Activated B cell treated with CpG ODN at 0.5 μM for 24 hours (primary cell): Measurements from ENCODE around the gene MCF2L2. TPM values are rescaled to one million over a fixed set of nuclear protein-coding genes. Genes with fewer than 3 reads are reported as not detected.

ENCODE experiments used
- ATAC-seq: fragments of 200-7000 bp; cut with Tn5 transposase; one replicate; pipeline ENCODE4 v1.10.0; 2021; ENCODE audit warnings: low read depth, mild to moderate bottlenecking, moderate library complexity
- CTCF ChIA-PET: fragments of 350-600 bp; sonication (Branson Sonifier 250); formaldehyde crosslinking; loops from one replicate; lab custom pipeline; 2021; ENCODE audit warnings: antibody characterized with exemption; lab: Charles Lee
- POLR2A ChIA-PET: fragments of 350-600 bp; sonication (Branson Sonifier 250); formaldehyde crosslinking; loops from one replicate; lab custom pipeline; 2021; ENCODE audit warnings: antibody characterized with exemption; lab: Charles Lee
- DNase-seq: peaks from one replicate; pipeline ENCODE4 v3.0.0; 2022
- H3K27ac Mint-ChIP-seq: one replicate; pipeline ENCODE4 v1.8.0; 2020; ENCODE audit warnings: mixed read lengths
- H3K27me3 Mint-ChIP-seq: one replicate; pipeline ENCODE4 v1.8.0; 2021; ENCODE audit warnings: mixed read lengths
- H3K36me3 Mint-ChIP-seq: one replicate; pipeline ENCODE4 v1.8.0; 2021; ENCODE audit warnings: low read depth, mixed read lengths
- H3K4me1 Mint-ChIP-seq: one replicate; pipeline ENCODE4 v1.8.0; 2021; ENCODE audit warnings: mixed read lengths
- H3K4me3 Mint-ChIP-seq: one replicate; pipeline ENCODE4 v1.8.0; 2020; ENCODE audit warnings: mild to moderate bottlenecking, mixed read lengths
- H3K9me3 Mint-ChIP-seq: one replicate; pipeline ENCODE4 v1.8.0; 2020; ENCODE audit warnings: mixed read lengths
- CTCF ChIP-seq: fragments of 200-600 bp; IDR thresholded peaks from one replicate; pipeline ENCODE4 v1.8.0; 2022; ENCODE audit warnings: antibody characterized with exemption, mild to moderate bottlenecking
- intact Hi-C: fragments of 100-400 bp; cut with micrococcal nuclease; formaldehyde crosslinking; loops from one replicate; pipeline ENCODE4 v1.15.1; 2024
- total RNA-seq: library from RNA; stranded (reverse); gene quantifications from 2 replicates; pipeline ENCODE4 v1.2.3, GENCODE V29; 2022

MCF2L2 gene
- total RNA-seq, 1 donor from 2014 or later: 2.4 TPM

- no peak for DNase-seq
- no peak overlapping the region for H3K4me3 Mint-ChIP-seq
- POLR2A ChIA-PET: no interaction called here
- H3K27ac Mint-ChIP-seq: no peak overlapping the region
- TF ChIP-seq CTCF: no peak
- CTCF ChIA-PET: no interaction called here
- no peaks in the 10 kb centered on the region for H3K9me3 Mint-ChIP-seq
- peaks cover 2% of the 10 kb centered on the region for H3K27me3 Mint-ChIP-seq
- H3K4me1 Mint-ChIP-seq: no peaks in the 10 kb centered on the region
- H3K36me3 Mint-ChIP-seq: no peaks in the 10 kb centered on the region
- intact Hi-C loops: no loop called here
- no peak for ATAC-seq
These were observed 88.8 kb downstream of the MCF2L2 start for GRCh38 chr3:183339461-183340086.

GRCh38 chr3:183338520-183338919 is 89.9 kb downstream of the MCF2L2 start:
- Mint-ChIP-seq H3K9me3 (no peaks in the 10 kb centered on the region), H3K4me1 (no peaks in the 10 kb centered on the region), H3K27me3 (no peaks in the 10 kb centered on the region), H3K36me3 (no peaks in the 10 kb centered on the region), H3K4me3 (no peak overlapping the region), H3K27ac (no peak overlapping the region)
- TF ChIP-seq CTCF: no peak
- no peak for DNase-seq
- CTCF ChIA-PET: no interaction called here
- intact Hi-C loops: no loop called here
- POLR2A ChIA-PET: no interaction called here
- ATAC-seq: no peak

DNA sequence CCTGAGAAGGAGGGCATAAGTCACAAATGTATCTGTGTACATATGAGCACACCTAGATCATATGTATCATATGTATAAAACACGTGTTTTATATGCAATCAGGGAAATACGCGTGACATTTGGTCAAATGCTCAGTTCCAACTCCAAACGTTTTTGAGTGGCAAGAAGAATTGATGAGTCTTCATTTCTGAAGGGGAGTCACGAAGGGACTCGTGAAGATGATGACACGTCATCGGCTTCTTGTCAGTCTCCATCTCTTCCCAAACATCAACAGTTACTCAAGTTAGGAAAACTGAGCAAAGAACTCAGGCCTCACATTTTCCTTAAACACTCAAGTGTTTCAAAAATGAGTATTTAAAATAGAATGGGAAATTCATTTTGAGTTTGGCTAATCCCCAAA is 95.9 kb downstream of the MCF2L2 start:
- no peak overlapping the region for H3K27ac Mint-ChIP-seq
- intact Hi-C loops: no loop called here
- H3K36me3 Mint-ChIP-seq: no peaks in the 10 kb centered on the region
- DNase-seq: no peak
- no peaks in the 10 kb centered on the region for H3K9me3 Mint-ChIP-seq
- no peak overlapping the region for H3K4me3 Mint-ChIP-seq
- ATAC-seq: no peak
- CTCF ChIA-PET: no interaction called here
- no peak for TF ChIP-seq CTCF
- peaks cover 4% of the 10 kb centered on the region for H3K27me3 Mint-ChIP-seq
- H3K4me1 Mint-ChIP-seq: no peaks in the 10 kb centered on the region
- POLR2A ChIA-PET: interaction anchor here (0.6 kb wide), 1 partner anchor 25 kb away, joined by 4 read pairs; no protein-coding TSS in a partner anchor

GRCh38 chr3:183331498-183331897 is 96.9 kb downstream of the MCF2L2 start:
- peaks cover 7% of the 10 kb centered on the region for H3K27me3 Mint-ChIP-seq
- ChIA-PET CTCF (no interaction called here), POLR2A (no interaction called here)
- DNase-seq (no peak), ATAC-seq (no peak)
- no peak overlapping the region for H3K4me3 Mint-ChIP-seq
- intact Hi-C loops: no loop called here
- no peaks in the 10 kb centered on the region for H3K9me3 Mint-ChIP-seq
- no peak overlapping the region for H3K27ac Mint-ChIP-seq
- H3K36me3 Mint-ChIP-seq: no peaks in the 10 kb centered on the region
- TF ChIP-seq CTCF: no peak
- no peaks in the 10 kb centered on the region for H3K4me1 Mint-ChIP-seq

GRCh38 chr3:183330881-183331280 is 97.5 kb downstream of the MCF2L2 start:
- no peaks in the 10 kb centered on the region for H3K9me3 Mint-ChIP-seq
- POLR2A ChIA-PET: no interaction called here
- no peaks in the 10 kb centered on the region for H3K4me1 Mint-ChIP-seq
- H3K27ac Mint-ChIP-seq: no peak overlapping the region
- no peak for ATAC-seq
- no peak for DNase-seq
- CTCF ChIA-PET: no interaction called here
- H3K27me3 Mint-ChIP-seq: peaks cover 8% of the 10 kb centered on the region
- H3K4me3 Mint-ChIP-seq: no peak overlapping the region
- no peak for TF ChIP-seq CTCF
- intact Hi-C loops: no loop called here
- no peaks in the 10 kb centered on the region for H3K36me3 Mint-ChIP-seq
